Neuronal stem cell (in vitro differentiated cells): ENCODE results near the gene KY.

Experiments
- DNase-seq: peaks from one replicate; pipeline ENCODE4 v3.0.0-alpha.2; 2013; ENCODE audit warnings: low spot score
- H2AFZ ChIP-seq: one replicate; pipeline ENCODE4 v1.6.1; 2013; ENCODE audit warnings: mild to moderate bottlenecking, low read length, inconsistent platforms
- H2AK5ac ChIP-seq: 2 replicates; pipeline ENCODE4 v1.6.1; 2013; ENCODE audit warnings: low read depth, mild to moderate bottlenecking, inconsistent platforms, low read length, moderate library complexity, mixed read lengths
- H2BK120ac ChIP-seq: 2 replicates; pipeline ENCODE4 v1.6.1; 2013; ENCODE audit warnings: low read depth, mild to moderate bottlenecking, inconsistent platforms, low read length, moderate library complexity, mixed read lengths
- H2BK12ac ChIP-seq: one replicate; pipeline ENCODE4 v1.6.1; 2013; ENCODE audit warnings: low read length, inconsistent platforms
- H2BK15ac ChIP-seq: 2 replicates; pipeline ENCODE4 v1.6.1; 2013; ENCODE audit warnings: mild to moderate bottlenecking, low read length, inconsistent platforms, mixed read lengths
- H2BK5ac ChIP-seq: one replicate; pipeline ENCODE4 v1.6.1; 2013; ENCODE audit warnings: inconsistent platforms, mild to moderate bottlenecking, low read length, moderate library complexity
- H3K14ac ChIP-seq: one replicate; pipeline ENCODE4 v1.6.1; 2013; ENCODE audit warnings: low read length, inconsistent platforms
- H3K18ac ChIP-seq: 2 replicates; pipeline ENCODE4 v1.6.1; 2013; ENCODE audit warnings: low read length, inconsistent platforms
- H3K23ac ChIP-seq: 2 replicates; pipeline ENCODE4 v1.6.1; 2013; ENCODE audit warnings: low read depth, mild to moderate bottlenecking, mixed read lengths, low read length, inconsistent platforms; ENCODE audit not compliant: poor library complexity
- H3K27ac ChIP-seq: replicated peaks from 3 replicates; pipeline ENCODE4 v1.5.1; 2013; ENCODE audit warnings: low read length, inconsistent platforms
- H3K27me3 ChIP-seq, 3 experiments: 2 replicates each; pipeline ENCODE4 v1.6.1; 2013; ENCODE audit warnings: low read length in 3 of 3, mild to moderate bottlenecking in 2 of 3, inconsistent platforms in 1 of 3, low read depth in 1 of 3, mixed read lengths in 1 of 3, moderate library complexity in 1 of 3; ENCODE audit not compliant: control insufficient read depth in 3 of 3, insufficient read depth in 3 of 3
- H3K36me3 ChIP-seq, 2 donors: replicated peaks in 1 of 2; 2 replicates each; pipeline ENCODE4 v1.6.1; 2013; ENCODE audit warnings: low read length in 2 of 2; ENCODE audit not compliant: control insufficient read depth in 2 of 2, insufficient read depth in 2 of 2
- H3K4ac ChIP-seq: 2 replicates; pipeline ENCODE4 v1.6.1; 2013; ENCODE audit warnings: inconsistent platforms, mild to moderate bottlenecking, low read length, moderate library complexity
- H3K4me1 ChIP-seq, 2 donors: 1 replicate in 1 of 2; 2 replicates in 1 of 2; pipeline ENCODE4 v1.6.1; 2013; ENCODE audit warnings: low read length in 2 of 2, low read depth in 1 of 2; ENCODE audit not compliant: control insufficient read depth in 2 of 2, insufficient read depth in 1 of 2
- H3K4me2 ChIP-seq: one replicate; pipeline ENCODE4 v1.6.1; 2013; ENCODE audit warnings: mild to moderate bottlenecking, low read length, inconsistent platforms; ENCODE audit not compliant: insufficient read depth, poor library complexity, severe bottlenecking
- H3K4me3 ChIP-seq, 2 donors: 2 replicates each; pipeline ENCODE4 v1.5.1; 2013; ENCODE audit warnings: low read length in 2 of 2, mild to moderate bottlenecking in 2 of 2, inconsistent platforms in 1 of 2, moderate library complexity in 1 of 2
- H3K79me1 ChIP-seq: one replicate; pipeline ENCODE4 v1.6.1; 2013; ENCODE audit warnings: low read depth, mild to moderate bottlenecking, inconsistent platforms, low read length, moderate library complexity
- H3K9ac ChIP-seq: one replicate; pipeline ENCODE4 v1.6.1; 2013; ENCODE audit warnings: mild to moderate bottlenecking, low read depth, low read length, inconsistent platforms; ENCODE audit not compliant: poor library complexity
- H3K9me3 ChIP-seq, 2 donors: replicated peaks in 1 of 2; 2 replicates each; pipeline versions ENCODE3 to v1.6.1; 2013; ENCODE audit warnings: low read length in 2 of 2, mild to moderate bottlenecking in 2 of 2, inconsistent platforms in 1 of 2, low read depth in 1 of 2, mixed read lengths in 1 of 2, moderate library complexity in 1 of 2; ENCODE audit not compliant: control insufficient read depth in 2 of 2, insufficient read depth in 1 of 2
- H4K8ac ChIP-seq: one replicate; pipeline ENCODE4 v1.6.1; 2013; ENCODE audit warnings: low read depth, mild to moderate bottlenecking, inconsistent platforms, low read length, moderate library complexity
- H4K91ac ChIP-seq: one replicate; pipeline ENCODE4 v1.6.1; 2013; ENCODE audit warnings: low read length, low read depth, mild to moderate bottlenecking, inconsistent platforms; ENCODE audit not compliant: poor library complexity
- WGBS, 2 donors: extraction: QIAGEN DNeasy Blood & Tissue Kit; methylation state at CpG; one replicate each; pipeline ENCODE4 v1.1.7; 2013; ENCODE audit warnings: missing lambda C conversion rate in 2 of 2, mixed read lengths in 1 of 2; ENCODE audit not compliant: insufficient read length in 2 of 2, insufficient replicate concordance in 1 of 2; ENCODE audit errors: extremely low coverage in 2 of 2; 5-methylcytosine and 5-hydroxymethylcytosine counted together

KY gene

GRCh38 chr3:134677987-134678308 lies 27.1 kb upstream of the KY start:
- Histone ChIP-seq H3K4me2 (no peak overlapping the region), H3K4me1 (peaks cover 0 to 10% of the 10 kb centered on the region in 2 donors), H3K4me3 (no peak overlapping the region), H2BK120ac (no peak overlapping the region), H3K18ac (no peak overlapping the region), H2BK15ac (peak overlapping the region; percentile 72), H3K9ac (no peak overlapping the region), H3K9me3 (peaks cover 3 to 7% of the 10 kb centered on the region in 2 donors), H3K27ac (no peak overlapping the region), H3K79me1 (no peaks in the 10 kb centered on the region), H3K36me3 (no peaks in the 10 kb centered on the region), H3K23ac (peak overlapping the region; percentile 3), H3K27me3 (no peaks in the 10 kb centered on the region), H4K8ac (no peak overlapping the region), H4K91ac (no peak overlapping the region), H2AFZ (no peak overlapping the region), H2AK5ac (peak overlapping the region; percentile 58), H3K14ac (no peak overlapping the region), H2BK12ac (no peak overlapping the region), H2BK5ac (no peak overlapping the region), H3K4ac (no peak overlapping the region)
- WGBS, 2 donors = no CpG with 5 or more reads among the region's 2 CpGs
- no peak for DNase-seq

- no peak overlapping the region for H3K4me3 ChIP-seq
- peak overlapping the region; percentile 72 for H2BK15ac ChIP-seq
- DNase-seq = peak; percentile 8
- H3K14ac ChIP-seq = no peak overlapping the region
- no peak overlapping the region for H3K9ac ChIP-seq
- no peaks in the 10 kb centered on the region for H3K36me3 ChIP-seq
- no peaks in the 10 kb centered on the region for H3K79me1 ChIP-seq
- no peak overlapping the region for H2BK5ac ChIP-seq
- no peak overlapping the region for H4K91ac ChIP-seq
- H2AK5ac ChIP-seq = peak overlapping the region; percentile 58
- peaks cover 3 to 7% of the 10 kb centered on the region in 2 donors for H3K9me3 ChIP-seq
- H2AFZ ChIP-seq = no peak overlapping the region
- no peak overlapping the region for H2BK120ac ChIP-seq
- peaks cover 0 to 10% of the 10 kb centered on the region in 2 donors for H3K4me1 ChIP-seq
- H2BK12ac ChIP-seq = no peak overlapping the region
- H4K8ac ChIP-seq = no peak overlapping the region
- no peaks in the 10 kb centered on the region for H3K27me3 ChIP-seq
- no peak overlapping the region for H3K4me2 ChIP-seq
- H3K18ac ChIP-seq = no peak overlapping the region
- H3K4ac ChIP-seq = no peak overlapping the region
- no peak overlapping the region for H3K23ac ChIP-seq
- WGBS, 2 donors = no CpG with 5 or more reads among the region's 11 CpGs
- no peak overlapping the region for H3K27ac ChIP-seq
These were observed 26.6 kb upstream of the KY start for GRCh38 chr3:134677196-134677986.

- Histone ChIP-seq H3K9me3 (peaks cover 3 to 7% of the 10 kb centered on the region in 2 donors), H3K9ac (no peak overlapping the region), H2BK12ac (no peak overlapping the region), H3K36me3 (no peaks in the 10 kb centered on the region), H2BK15ac (no peak overlapping the region), H4K8ac (no peak overlapping the region), H3K4me1 (peaks cover 0 to 5% of the 10 kb centered on the region in 2 donors), H3K79me1 (no peaks in the 10 kb centered on the region), H3K4me3 (no peak overlapping the region), H3K27ac (no peak overlapping the region), H2AK5ac (no peak overlapping the region), H2BK5ac (no peak overlapping the region), H3K14ac (no peak overlapping the region), H4K91ac (no peak overlapping the region), H2AFZ (no peak overlapping the region), H3K4me2 (no peak overlapping the region), H2BK120ac (no peak overlapping the region), H3K23ac (no peak overlapping the region), H3K4ac (no peak overlapping the region), H3K27me3 (no peaks in the 10 kb centered on the region), H3K18ac (no peak overlapping the region)
- no peak for DNase-seq
- no CpG with 5 or more reads among the region's 3 CpGs for WGBS, 2 donors
These were observed 25.0 kb upstream of the KY start for GRCh38 chr3:134675726-134676256.

- DNase-seq = no peak
- peak overlapping the region in 1 of 2 donors; percentile 48 for H3K4me3 ChIP-seq
- H2BK12ac ChIP-seq = no peak overlapping the region
- H3K9ac ChIP-seq = no peak overlapping the region
- no peak overlapping the region for H3K27ac ChIP-seq
- no peak overlapping the region for H3K4me2 ChIP-seq
- no peak overlapping the region for H4K8ac ChIP-seq
- H2BK5ac ChIP-seq = no peak overlapping the region
- no peaks in the 10 kb centered on the region for H3K79me1 ChIP-seq
- no CpG with 5 or more reads among the region's 5 CpGs for WGBS, 2 donors
- no peaks in the 10 kb centered on the region for H3K36me3 ChIP-seq
- H3K27me3 ChIP-seq = no peaks in the 10 kb centered on the region
- H3K23ac ChIP-seq = no peak overlapping the region
- no peak overlapping the region for H4K91ac ChIP-seq
- no peak overlapping the region for H2BK15ac ChIP-seq
- no peak overlapping the region for H3K18ac ChIP-seq
- H3K4ac ChIP-seq = no peak overlapping the region
- no peaks in the 10 kb centered on the region for H3K4me1 ChIP-seq
- no peak overlapping the region for H2BK120ac ChIP-seq
- no peak overlapping the region for H2AK5ac ChIP-seq
- no peak overlapping the region for H3K14ac ChIP-seq
- peaks cover 3 to 7% of the 10 kb centered on the region in 2 donors for H3K9me3 ChIP-seq
- no peak overlapping the region for H2AFZ ChIP-seq
These were observed 21.7 kb upstream of the KY start for GRCh38 chr3:134672571-134672970.
